ENCODE results near the gene CDH13.

Gene CDH13

GRCh38 chr16:82963653-82964052 is 336.9 kb downstream of the CDH13 start:
- no peak for DNase-seq

GRCh38 chr16:82965808-82966207 is 339.0 kb downstream of the CDH13 start:
- DNase-seq: no peak

- no peak for DNase-seq
Measured at GRCh38 chr16:82967424-82967823, 340.7 kb downstream of the CDH13 start.

GRCh38 chr16:82971126-82971525 is 344.4 kb downstream of the CDH13 start:
- no peak for DNase-seq

- DNase-seq: no peak
Measured at GRCh38 chr16:82972331-82972919, 345.7 kb downstream of the CDH13 start.

GRCh38 chr16:82979406-82980111 is 352.8 kb downstream of the CDH13 start:
- DNase-seq: no peak

GRCh38 chr16:82980810-82981209 is 354.0 kb downstream of the CDH13 start:
- no peak for DNase-seq

- DNase-seq: no peak
Measured at GRCh38 chr16:82987767-82988166, 361.0 kb downstream of the CDH13 start.

GRCh38 chr16:82990155-82990554 is 363.4 kb downstream of the CDH13 start:
- no peak for DNase-seq

GRCh38 chr16:82991410-82991809 is 364.6 kb downstream of the CDH13 start:
- no peak for DNase-seq

- no peak for DNase-seq
Measured at GRCh38 chr16:82991966-82992675, 365.4 kb downstream of the CDH13 start.

- DNase-seq: no peak
Measured at GRCh38 chr16:82992786-82993185, 366.0 kb downstream of the CDH13 start.

GRCh38 chr16:82993415-82993814 is 366.6 kb downstream of the CDH13 start:
- no peak for DNase-seq

GRCh38 chr16:82993926-82994325 is 367.2 kb downstream of the CDH13 start:
- DNase-seq: no peak

GRCh38 chr16:82995286-82995923 is 368.6 kb downstream of the CDH13 start:
- no peak for DNase-seq

- DNase-seq: no peak
Measured at GRCh38 chr16:82995924-82996441, 369.2 kb downstream of the CDH13 start.

GRCh38 chr16:82996814-82997213 is 370.0 kb downstream of the CDH13 start:
- no peak for DNase-seq

- no peak for DNase-seq
Measured at GRCh38 chr16:82999711-83000110, 372.9 kb downstream of the CDH13 start.

- no peak for DNase-seq
Measured at GRCh38 chr16:83002351-83003334, 375.9 kb downstream of the CDH13 start.

GRCh38 chr16:83004868-83005652 is 378.3 kb downstream of the CDH13 start:
- no peak for DNase-seq

- DNase-seq: no peak
Measured at GRCh38 chr16:83005653-83006160, 378.9 kb downstream of the CDH13 start.
